ENCODE data around the gene PRSS37.

DNA sequence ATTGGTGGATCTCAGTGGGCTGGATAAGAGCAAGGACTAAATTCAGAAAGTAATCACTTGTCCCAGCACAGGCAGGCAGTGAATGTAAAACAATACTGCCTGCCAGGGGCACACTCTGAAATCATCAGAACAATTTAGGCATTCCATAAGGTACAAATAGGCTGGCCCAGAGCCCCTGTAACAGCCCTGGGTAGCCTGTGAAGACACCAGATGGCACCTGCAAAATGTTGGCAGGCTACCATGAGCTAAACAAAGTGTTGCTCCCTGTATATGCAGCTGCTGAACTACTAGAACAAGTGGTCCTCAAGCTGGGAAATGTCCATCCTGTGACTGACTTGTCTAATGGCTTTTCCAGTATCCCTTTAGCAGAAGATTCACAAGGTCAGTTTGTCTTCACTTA, 3.0 kb upstream of the PRSS37 start:
- TF ChIP-seq POLR2A (IDR thresholded peaks at IDR 0.05; ENCODE audit: low read depth) (no peak), EP300 (IDR thresholded peaks at IDR 0.05) (no peak)
